UCSD-AML1 (cell line): ENCODE results near the gene NFIC.
"Not testable (repeated sequence)": the region's sequence is repeated elsewhere in the genome, so short reads cannot be mapped to it uniquely, and the experiment has no call there.

Experiments
- DNase-seq: peaks from one replicate; lab custom pipeline; 2025; ENCODE audit not compliant: unreplicated experiment; lab: John Stamatoyannopoulos, UW

NFIC gene

GRCh38 chr19:3448616-3449334 is 82.4 kb downstream of the NFIC start:
- DNase-seq, result no peak

- DNase-seq, result peak; percentile 76
These were observed 84.5 kb downstream of the NFIC start for GRCh38 chr19:3450796-3451411.

- DNase-seq, result no peak
These were observed 85.1 kb downstream of the NFIC start for GRCh38 chr19:3451451-3451866.

- no peak for DNase-seq
These were observed 86.0 kb downstream of the NFIC start for GRCh38 chr19:3452171-3452941.

GRCh38 chr19:3452942-3453214 is 86.5 kb downstream of the NFIC start:
- DNase-seq, result not testable (repeated sequence)

- DNase-seq, result no peak
These were observed 87.5 kb downstream of the NFIC start for GRCh38 chr19:3453840-3454239.

GRCh38 chr19:3454656-3455392 is 88.4 kb downstream of the NFIC start:
- DNase-seq, result no peak

- no peak for DNase-seq
These were observed 89.1 kb downstream of the NFIC start for GRCh38 chr19:3455393-3455955.

GRCh38 chr19:3455960-3456601 is 89.7 kb downstream of the NFIC start:
- no peak for DNase-seq

- DNase-seq, result no peak
These were observed 90.6 kb downstream of the NFIC start for GRCh38 chr19:3456925-3457527.

- DNase-seq, result no peak
These were observed 91.3 kb downstream of the NFIC start for GRCh38 chr19:3457528-3458228.

GRCh38 chr19:3458229-3459088 is 92.1 kb downstream of the NFIC start:
- no peak for DNase-seq

- DNase-seq, result no peak
These were observed 92.9 kb downstream of the NFIC start for GRCh38 chr19:3459089-3459881.

GRCh38 chr19:3459965-3460582 is 93.7 kb downstream of the NFIC start:
- DNase-seq, result no peak

- no peak for DNase-seq
These were observed 96.8 kb downstream of the NFIC start for GRCh38 chr19:3462991-3463713.

- no peak for DNase-seq
These were observed 97.6 kb downstream of the NFIC start for GRCh38 chr19:3463714-3464586.
